Non-pigmented ciliary epithelial cell (primary cell): ENCODE measurements around the gene FN1.
A peak's percentile ranks its signal among the peaks of the same experiment; 100 is the strongest.

Experiments
- DNase-seq: peaks from one replicate; pipeline ENCODE4 v3.0.0-alpha.2; 2010; ENCODE audit warnings: low read depth

Gene FN1

GRCh38 chr2:215407061-215407460 lies 28.8 kb downstream of the FN1 start:
- DNase-seq = no peak

- no peak for DNase-seq
Observed at GRCh38 chr2:215405722-215406581, 29.9 kb downstream of the FN1 start.

- DNase-seq = no peak
Observed at GRCh38 chr2:215404348-215405012, 31.4 kb downstream of the FN1 start.

GRCh38 chr2:215403441-215404347 lies 32.2 kb downstream of the FN1 start:
- no peak for DNase-seq

GRCh38 chr2:215401896-215402379 lies 33.9 kb downstream of the FN1 start:
- DNase-seq = peak; percentile 67

GRCh38 chr2:215399067-215399716 lies 36.7 kb downstream of the FN1 start:
- DNase-seq = no peak

GRCh38 chr2:215397632-215398341 lies 38.1 kb downstream of the FN1 start:
- DNase-seq = no peak

- no peak for DNase-seq
Observed at GRCh38 chr2:215396595-215397313, 39.1 kb downstream of the FN1 start.

- DNase-seq = no peak
Observed at GRCh38 chr2:215395687-215396460, 40.0 kb downstream of the FN1 start.

GRCh38 chr2:215394102-215394805 lies 41.6 kb downstream of the FN1 start:
- DNase-seq = no peak

- DNase-seq = no peak
Observed at GRCh38 chr2:215392687-215393270, 43.1 kb downstream of the FN1 start.

- DNase-seq = no peak
Observed at GRCh38 chr2:215392164-215392563, 43.7 kb downstream of the FN1 start.

GRCh38 chr2:215391531-215391930 lies 44.3 kb downstream of the FN1 start:
- no peak for DNase-seq

- no peak for DNase-seq
Observed at GRCh38 chr2:215390550-215390913, 45.3 kb downstream of the FN1 start.

GRCh38 chr2:215388002-215388728 lies 47.7 kb downstream of the FN1 start:
- no peak for DNase-seq

GRCh38 chr2:215386566-215386965 lies 49.3 kb downstream of the FN1 start:
- DNase-seq = no peak

GRCh38 chr2:215384710-215385109 lies 51.2 kb downstream of the FN1 start:
- no peak for DNase-seq
